ENCODE measurements around the gene RSL24D1. TPM values are rescaled to one million over a fixed set of nuclear protein-coding genes. Genes with fewer than 3 reads are reported as not detected.

The RSL24D1 gene
- total RNA-seq, 1 donor from 2014 or later, result 51.1 TPM

- Histone ChIP-seq H3K27me3 (no peaks in the 10 kb centered on the region), H3K4me3 (no peak overlapping the region), H3K36me3 (no peaks in the 10 kb centered on the region), H3K9me3 (no peaks in the 10 kb centered on the region), H3K27ac (no peak overlapping the region), H3K4me1 (peaks cover 31% of the 10 kb centered on the region)
- intact Hi-C loops (cut with DNase I), result no loop called here
- no peak for DNase-seq (ENCODE audit: extremely low spot score in 2 of 2)
- no peak for TF ChIP-seq POLR2A (IDR thresholded peaks at IDR 0.05)
- no peak for TF ChIP-seq CTCF (IDR thresholded peaks at IDR 0.05)
- TF ChIP-seq POLR2AphosphoS5 (IDR thresholded peaks at IDR 0.05; ENCODE audit: insufficient read depth in 1 of 2, low read depth in 1 of 2), result no peak
Observed at GRCh38 chr15:55198706-55199105, 2.0 kb upstream of the RSL24D1 start.

- H3K27me3 ChIP-seq, result no peaks in the 10 kb centered on the region
- peak overlapping the region; percentile 90 for H3K27ac ChIP-seq
- no peak for DNase-seq (ENCODE audit: extremely low spot score in 2 of 2)
- peaks cover 0 to 1% of the 10 kb centered on the region in 2 donors for H3K36me3 ChIP-seq
- TF ChIP-seq CTCF (IDR thresholded peaks at IDR 0.05), result no peak
- no peak for TF ChIP-seq POLR2A (IDR thresholded peaks at IDR 0.05)
- TF ChIP-seq POLR2AphosphoS5 (IDR thresholded peaks at IDR 0.05; ENCODE audit: insufficient read depth in 1 of 2, low read depth in 1 of 2), result no peak
- no peaks in the 10 kb centered on the region for H3K9me3 ChIP-seq
- intact Hi-C loops (cut with DNase I), result no loop called here
- peaks cover 35% of the 10 kb centered on the region for H3K4me1 ChIP-seq
- H3K4me3 ChIP-seq, result peak overlapping the region; percentile 76 to 98
Observed at GRCh38 chr15:55197719-55198118, 978 bp upstream of the RSL24D1 start.

GRCh38 chr15:55197362-55197705, 593 bp upstream of the RSL24D1 start:
- DNase-seq (ENCODE audit: extremely low spot score in 2 of 2), result no peak
- Histone ChIP-seq H3K4me3 (peak overlapping the region; percentile 76 to 98), H3K4me1 (peaks cover 35% of the 10 kb centered on the region), H3K9me3 (no peaks in the 10 kb centered on the region), H3K36me3 (peaks cover 0 to 5% of the 10 kb centered on the region in 2 donors), H3K27me3 (no peaks in the 10 kb centered on the region), H3K27ac (peak overlapping the region; percentile 90)
- TF ChIP-seq CTCF (IDR thresholded peaks at IDR 0.05) (no peak), POLR2AphosphoS5 (IDR thresholded peaks at IDR 0.05; ENCODE audit: insufficient read depth in 1 of 2, low read depth in 1 of 2) (no peak), POLR2A (IDR thresholded peaks at IDR 0.05) (no peak)
- intact Hi-C loops (cut with DNase I), result no loop called here

GRCh38 chr15:55195996-55196395, 745 bp downstream of the RSL24D1 start:
- peak overlapping the region; percentile 76 to 98 for H3K4me3 ChIP-seq
- TF ChIP-seq POLR2AphosphoS5 (IDR thresholded peaks at IDR 0.05; ENCODE audit: insufficient read depth in 1 of 2, low read depth in 1 of 2), result no peak
- TF ChIP-seq POLR2A (IDR thresholded peaks at IDR 0.05), result no peak
- TF ChIP-seq CTCF (IDR thresholded peaks at IDR 0.05), result no peak
- intact Hi-C loops (cut with DNase I), result no loop called here
- no peaks in the 10 kb centered on the region for H3K27me3 ChIP-seq
- no peaks in the 10 kb centered on the region for H3K9me3 ChIP-seq
- peaks cover 0 to 15% of the 10 kb centered on the region in 2 donors for H3K36me3 ChIP-seq
- H3K27ac ChIP-seq, result peak overlapping the region; percentile 90
- H3K4me1 ChIP-seq, result peaks cover 35% of the 10 kb centered on the region
- DNase-seq (ENCODE audit: extremely low spot score in 2 of 2), result no peak

GRCh38 chr15:55194256-55194655, 2.5 kb downstream of the RSL24D1 start:
- H3K27ac ChIP-seq, result no peak overlapping the region
- intact Hi-C loops (cut with DNase I), result no loop called here
- peaks cover 0 to 30% of the 10 kb centered on the region in 2 donors for H3K36me3 ChIP-seq
- TF ChIP-seq POLR2AphosphoS5 (IDR thresholded peaks at IDR 0.05; ENCODE audit: insufficient read depth in 1 of 2, low read depth in 1 of 2) (no peak), POLR2A (IDR thresholded peaks at IDR 0.05) (no peak)
- no peaks in the 10 kb centered on the region for H3K9me3 ChIP-seq
- H3K4me3 ChIP-seq, result no peak overlapping the region
- H3K4me1 ChIP-seq, result peaks cover 35% of the 10 kb centered on the region
- no peaks in the 10 kb centered on the region for H3K27me3 ChIP-seq
- no peak for DNase-seq (ENCODE audit: extremely low spot score in 2 of 2)

All from vagina (tissue), 2 donors.